ENCODE measurements around the gene SEMA3F.
A peak's percentile ranks its signal among the peaks of the same experiment; 100 is the strongest.

The SEMA3F gene

GRCh38 chr3:50170689-50171088 lies 15.6 kb downstream of the SEMA3F start:
- DNase-seq (ENCODE audit: low spot score), result no peak

- DNase-seq (ENCODE audit: low spot score), result no peak
Observed at GRCh38 chr3:50171540-50172301, 16.6 kb downstream of the SEMA3F start.

DNA sequence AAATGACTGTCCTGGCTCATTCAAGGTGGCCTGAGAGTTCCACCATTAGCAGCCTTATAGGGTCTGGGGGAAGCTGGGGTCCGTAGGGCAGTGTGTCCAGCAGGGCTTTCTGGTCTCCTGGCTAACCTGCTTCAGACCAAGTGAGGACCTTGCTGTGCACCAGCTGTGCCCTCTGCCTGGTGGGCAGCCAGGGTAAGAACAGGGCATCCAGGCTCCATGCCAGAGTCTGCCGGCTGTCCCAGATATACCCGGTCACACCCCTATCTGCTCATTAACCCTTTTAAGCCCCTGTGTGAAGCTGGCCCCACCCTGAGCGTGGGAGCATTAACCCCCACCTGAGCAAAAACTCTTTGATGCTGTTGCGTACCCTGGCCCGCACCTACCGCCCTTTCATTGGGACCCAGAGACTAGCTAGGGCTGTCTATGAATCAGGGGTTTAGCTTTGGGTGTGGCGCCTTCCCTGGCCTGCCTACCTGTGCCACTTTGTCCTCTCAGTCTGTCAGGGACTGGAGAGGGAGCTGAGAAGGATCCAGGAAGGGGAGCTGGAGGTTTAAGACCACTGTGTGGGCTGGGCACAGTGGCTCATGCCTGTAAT lies 17.6 kb downstream of the SEMA3F start:
- DNase-seq (ENCODE audit: low spot score), result no peak

DNA sequence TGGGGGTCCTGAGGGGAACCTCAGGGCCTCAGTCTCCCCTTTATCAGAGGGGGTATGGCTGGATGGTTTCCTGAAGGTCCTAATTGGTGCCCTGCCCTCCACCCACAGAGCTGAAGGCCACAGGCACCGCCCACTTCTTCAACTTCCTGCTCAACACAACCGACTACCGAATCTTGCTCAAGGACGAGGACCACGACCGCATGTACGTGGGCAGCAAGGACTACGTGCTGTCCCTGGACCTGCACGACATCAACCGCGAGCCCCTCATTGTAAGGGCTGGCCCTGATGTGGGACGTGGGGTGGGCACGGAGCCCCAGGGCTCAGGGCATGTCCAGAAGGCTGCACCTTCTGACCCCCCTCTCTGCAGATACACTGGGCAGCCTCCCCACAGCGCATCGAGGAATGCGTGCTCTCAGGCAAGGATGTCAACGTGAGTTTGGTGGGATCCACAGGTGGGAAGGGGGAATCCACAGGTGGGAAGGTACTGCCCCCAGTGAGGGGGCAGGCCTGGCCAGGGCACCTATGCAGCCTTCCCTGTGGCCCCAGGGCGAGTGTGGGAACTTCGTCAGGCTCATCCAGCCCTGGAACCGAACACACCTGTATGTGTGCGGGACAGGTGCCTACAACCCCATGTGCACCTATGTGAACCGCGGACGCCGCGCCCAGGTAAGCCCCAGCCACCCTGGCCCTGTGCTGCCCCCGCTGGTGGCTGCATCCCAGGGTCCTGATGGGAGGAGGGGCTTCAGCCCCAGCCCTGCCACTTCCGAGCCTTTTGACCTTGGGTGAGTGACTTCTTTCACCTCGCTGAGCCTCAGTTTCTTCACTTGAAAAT lies 18.8 kb downstream of the SEMA3F start:
- no peak for DNase-seq (ENCODE audit: low spot score)

DNA sequence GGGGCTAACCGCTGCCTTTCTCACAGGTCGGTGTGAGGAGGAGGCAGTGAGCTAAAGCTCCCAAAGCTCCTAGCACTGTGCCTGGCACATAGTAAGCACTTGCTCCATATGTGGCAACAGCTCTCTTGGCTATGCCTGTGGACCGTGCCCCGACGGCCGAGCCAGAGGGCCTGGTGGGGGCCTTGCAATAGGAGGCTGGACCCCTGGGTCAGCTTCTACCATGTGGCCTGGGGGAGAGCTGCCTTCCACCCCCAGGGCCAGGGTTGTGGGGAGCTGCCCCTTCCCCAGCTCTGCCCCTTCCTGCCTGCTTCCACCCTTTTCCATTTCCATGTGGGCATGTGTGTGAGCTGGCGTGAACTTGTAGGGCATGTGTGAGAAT lies 19.4 kb downstream of the SEMA3F start:
- DNase-seq (ENCODE audit: low spot score), result no peak

DNA sequence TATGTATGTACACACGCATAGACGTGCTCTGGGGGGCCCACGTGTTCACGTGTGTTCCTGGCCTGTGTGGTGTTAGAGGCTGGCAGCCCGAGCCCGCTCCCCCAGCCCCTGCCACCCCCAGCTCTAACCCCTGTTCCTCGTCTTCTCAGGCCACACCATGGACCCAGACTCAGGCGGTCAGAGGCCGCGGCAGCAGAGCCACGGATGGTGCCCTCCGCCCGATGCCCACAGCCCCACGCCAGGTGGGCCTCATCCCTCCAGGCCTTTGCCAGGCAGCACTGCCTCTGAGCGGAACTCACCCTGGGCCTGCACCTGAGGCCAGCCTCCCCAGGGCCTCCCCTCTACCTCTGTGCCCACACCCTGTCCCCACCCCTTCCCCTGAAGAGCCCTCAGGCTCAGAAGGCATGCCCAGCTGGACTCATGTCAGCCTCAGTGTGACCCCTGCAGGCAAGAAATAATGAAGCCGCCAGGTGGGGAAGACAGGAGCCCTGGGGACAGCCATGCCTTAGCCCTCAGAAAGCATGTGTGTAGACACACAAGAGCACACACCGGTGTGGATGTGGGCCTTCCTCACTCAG lies 19.9 kb downstream of the SEMA3F start:
- peak; percentile 8 for DNase-seq (ENCODE audit: low spot score)

- DNase-seq (ENCODE audit: low spot score), result no peak
Observed at GRCh38 chr3:50177346-50177745, 22.2 kb downstream of the SEMA3F start.

DNA sequence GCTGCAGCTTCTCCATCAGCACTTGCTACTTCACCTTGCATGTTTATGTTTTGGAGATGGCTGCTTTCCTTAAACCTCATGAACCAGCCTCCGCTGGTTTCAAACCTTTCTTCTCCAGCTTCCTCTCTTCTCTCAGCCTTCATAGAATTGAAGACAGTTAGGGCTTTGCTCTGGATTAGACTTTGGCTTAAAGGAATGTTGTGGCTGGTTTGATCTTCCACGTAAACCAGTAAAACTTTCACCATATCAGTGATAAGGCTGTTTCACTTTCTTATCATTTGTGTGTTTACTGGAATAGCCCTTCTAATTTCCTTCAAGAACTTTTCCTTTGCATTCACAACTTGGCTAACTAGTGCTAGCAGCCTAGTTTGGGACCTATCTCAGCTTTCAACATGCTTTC lies 24.6 kb downstream of the SEMA3F start:
- no peak for DNase-seq (ENCODE audit: low spot score)

DNA sequence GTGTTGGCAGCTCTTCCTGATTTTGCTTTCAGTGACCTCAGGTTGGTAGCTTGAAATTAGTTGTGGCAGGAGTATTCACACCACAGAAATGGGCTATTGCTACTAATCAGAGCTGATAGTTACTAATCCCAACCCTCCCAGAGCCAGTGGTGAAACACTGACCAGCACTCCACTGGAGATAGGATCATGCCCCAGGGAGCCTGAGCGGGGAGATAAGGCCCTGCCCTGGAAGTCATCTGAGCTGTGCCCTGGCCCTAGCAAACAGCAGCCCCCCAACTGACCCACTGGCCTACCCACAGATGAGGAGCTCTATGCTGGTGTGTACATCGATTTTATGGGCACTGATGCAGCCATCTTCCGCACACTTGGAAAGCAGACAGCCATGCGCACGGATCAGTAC lies 26.9 kb downstream of the SEMA3F start:
- no peak for DNase-seq (ENCODE audit: low spot score)

DNA sequence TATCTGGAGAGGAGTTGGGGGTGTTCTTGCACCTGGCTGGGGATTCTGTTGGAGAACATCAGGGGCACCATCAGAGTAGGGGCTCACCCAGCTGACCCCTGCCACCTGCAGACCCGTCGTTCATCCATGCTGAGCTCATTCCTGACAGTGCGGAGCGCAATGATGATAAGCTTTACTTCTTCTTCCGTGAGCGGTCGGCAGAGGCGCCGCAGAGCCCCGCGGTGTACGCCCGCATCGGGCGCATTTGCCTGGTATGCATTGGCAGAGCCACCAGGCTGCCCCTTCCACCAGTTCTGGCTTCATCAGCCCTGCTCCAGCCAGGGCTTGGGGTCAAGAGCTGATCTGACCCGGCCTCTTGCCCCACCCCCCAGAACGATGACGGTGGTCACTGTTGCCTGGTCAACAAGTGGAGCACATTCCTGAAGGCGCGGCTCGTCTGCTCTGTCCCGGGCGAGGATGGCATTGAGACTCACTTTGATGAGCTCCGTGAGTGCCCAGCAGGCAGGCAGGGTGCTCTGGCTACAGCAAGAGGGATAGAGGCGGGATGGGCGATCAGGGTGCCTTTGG lies 27.5 kb downstream of the SEMA3F start:
- DNase-seq (ENCODE audit: low spot score), result no peak

- no peak for DNase-seq (ENCODE audit: low spot score)
Observed at GRCh38 chr3:50183755-50184154, 28.6 kb downstream of the SEMA3F start.

- DNase-seq (ENCODE audit: low spot score), result no peak
Observed at GRCh38 chr3:50184242-50184978, 29.3 kb downstream of the SEMA3F start.

- no peak for DNase-seq (ENCODE audit: low spot score)
Observed at GRCh38 chr3:50185230-50185629, 30.1 kb downstream of the SEMA3F start.

DNA sequence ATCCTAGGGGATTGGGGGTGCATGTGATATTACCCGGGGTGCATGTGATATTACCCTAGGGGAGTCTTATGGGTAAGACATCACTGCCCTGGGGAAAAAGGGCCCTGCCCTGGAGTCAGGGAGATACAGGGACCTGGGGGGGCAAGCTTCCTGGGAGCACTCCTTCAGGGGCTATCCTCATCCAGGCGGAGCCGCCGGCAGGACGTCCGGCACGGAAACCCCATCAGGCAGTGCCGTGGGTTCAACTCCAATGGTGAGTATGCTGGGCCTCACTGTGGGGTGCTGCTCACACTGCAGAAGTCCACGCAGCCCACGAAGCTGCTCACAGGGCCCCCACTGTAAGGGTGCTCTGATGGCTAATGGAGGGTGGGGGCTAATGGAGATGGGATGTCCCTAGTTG lies 31.0 kb downstream of the SEMA3F start:
- DNase-seq (ENCODE audit: low spot score), result no peak

DNA sequence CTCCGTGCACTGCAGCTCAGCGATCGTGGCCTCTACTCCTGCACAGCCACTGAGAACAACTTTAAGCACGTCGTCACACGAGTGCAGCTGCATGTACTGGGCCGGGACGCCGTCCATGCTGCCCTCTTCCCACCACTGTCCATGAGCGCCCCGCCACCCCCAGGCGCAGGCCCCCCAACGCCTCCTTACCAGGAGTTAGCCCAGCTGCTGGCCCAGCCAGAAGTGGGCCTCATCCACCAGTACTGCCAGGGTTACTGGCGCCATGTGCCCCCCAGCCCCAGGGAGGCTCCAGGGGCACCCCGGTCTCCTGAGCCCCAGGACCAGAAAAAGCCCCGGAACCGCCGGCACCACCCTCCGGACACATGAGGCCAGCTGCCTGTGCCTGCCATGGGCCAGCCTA lies 32.6 kb downstream of the SEMA3F start:
- no peak for DNase-seq (ENCODE audit: low spot score)

- peak; percentile 66 for DNase-seq (ENCODE audit: low spot score)
Observed at GRCh38 chr3:50189274-50189673, 34.1 kb downstream of the SEMA3F start.

GRCh38 chr3:50189989-50190388 lies 34.9 kb downstream of the SEMA3F start:
- no peak for DNase-seq (ENCODE audit: low spot score)

- no peak for DNase-seq (ENCODE audit: low spot score)
Observed at GRCh38 chr3:50190936-50191660, 36.0 kb downstream of the SEMA3F start, which contains the start of gene GNAT1. GNAT1 (plus strand) TSS chr3:50191610; CDS start chr3:50191726, 116 bp downstream.

- DNase-seq (ENCODE audit: low spot score), result no peak
Observed at GRCh38 chr3:50192124-50192523, 37.0 kb downstream of the SEMA3F start.

- DNase-seq (ENCODE audit: low spot score), result peak; percentile 71
Observed at GRCh38 chr3:50192689-50193141, 37.6 kb downstream of the SEMA3F start.

- no peak for DNase-seq (ENCODE audit: low spot score)
Observed at GRCh38 chr3:50193286-50193685, 38.2 kb downstream of the SEMA3F start.
